Liver (tissue), 9 donors: ENCODE measurements around the gene KPNA6. TPM values are rescaled to one million over a fixed set of nuclear protein-coding genes. Genes with fewer than 3 reads are reported as not detected.

Experiments
- DNase-seq: peaks from one replicate; pipeline ENCODE4 v3.0.0-alpha.2; 2017; ENCODE audit warnings: low spot score
- H3K27ac ChIP-seq, 2 donors: one replicate each; pipeline ENCODE4 v1.7.0; 2013; ENCODE audit warnings: inconsistent platforms in 2 of 2, low read length in 2 of 2, control low read depth in 1 of 2, low read depth in 1 of 2, mild to moderate bottlenecking in 1 of 2
- H3K27me3 ChIP-seq, 4 donors: one replicate each; pipeline versions ENCODE4 v1.6.1 to v1.7.0; 2013; ENCODE audit warnings: low read length in 3 of 4, inconsistent platforms in 1 of 4, mild to moderate bottlenecking in 1 of 4, moderate library complexity in 1 of 4; ENCODE audit not compliant: control insufficient read depth in 4 of 4, insufficient read depth in 4 of 4
- H3K36me3 ChIP-seq, 4 donors: one replicate each; pipeline versions ENCODE4 v1.6.1 to v1.7.0; 2013; ENCODE audit warnings: low read length in 3 of 4, mild to moderate bottlenecking in 3 of 4, low read depth in 1 of 4, moderate library complexity in 1 of 4; ENCODE audit not compliant: control insufficient read depth in 4 of 4, insufficient read depth in 3 of 4
- H3K4me1 ChIP-seq, 4 donors: one replicate each; pipeline versions ENCODE4 v1.6.1 to v1.7.0; 2013; ENCODE audit warnings: low read length in 3 of 4, mild to moderate bottlenecking in 3 of 4, moderate library complexity in 1 of 4; ENCODE audit not compliant: control insufficient read depth in 4 of 4, insufficient read depth in 4 of 4
- H3K4me3 ChIP-seq, 3 donors: one replicate each; pipeline versions ENCODE4 v1.6.1 to v1.7.0; 2013; ENCODE audit warnings: low read length in 3 of 3, control low read depth in 1 of 3, low read depth in 1 of 3, mild to moderate bottlenecking in 1 of 3
- H3K9ac ChIP-seq, 2 donors: one replicate each; pipeline ENCODE4 v1.7.0; 2013; ENCODE audit warnings: low read length in 2 of 2, mild to moderate bottlenecking in 2 of 2, moderate library complexity in 2 of 2, control low read depth in 1 of 2, low read depth in 1 of 2
- H3K9me3 ChIP-seq, 4 donors: one replicate each; pipeline versions ENCODE4 v1.6.1 to v1.7.0; 2013; ENCODE audit warnings: low read length in 3 of 4; ENCODE audit not compliant: control insufficient read depth in 4 of 4
- ATF3 ChIP-seq: IDR thresholded peaks from 2 replicates; pipeline ENCODE4 v1.6.1; 2016; ENCODE audit warnings: antibody characterized with exemption
- CTCF ChIP-seq: fragments of 150-350 bp; IDR thresholded peaks from 2 replicates; pipeline ENCODE4 v1.5.1; 2017; ENCODE audit warnings: improper control_type of control experiment, low read depth, low read length; ENCODE audit not compliant: missing input control
- FOXA1 ChIP-seq: IDR thresholded peaks from 2 replicates; pipeline ENCODE4 v1.6.1; 2016; ENCODE audit warnings: antibody characterized with exemption
- FOXA2 ChIP-seq: IDR thresholded peaks from 2 replicates; pipeline ENCODE4 v1.6.1; 2016; ENCODE audit warnings: antibody characterized with exemption
- MAX ChIP-seq: IDR thresholded peaks from 2 replicates; pipeline ENCODE4 v1.6.1; 2016; ENCODE audit warnings: antibody characterized with exemption
- NR2F2 ChIP-seq: IDR thresholded peaks from 2 replicates; pipeline ENCODE4 v1.6.1; 2016; ENCODE audit warnings: antibody characterized with exemption
- RAD21 ChIP-seq, 2 donors: IDR thresholded peaks; 2 replicates each; pipeline ENCODE4 v1.6.1; 2016; ENCODE audit warnings: antibody characterized with exemption in 2 of 2, mild to moderate bottlenecking in 2 of 2
- RXRA ChIP-seq, 2 donors: IDR thresholded peaks; 2 replicates each; pipeline ENCODE4 v1.6.1; 2017 to 2018; ENCODE audit warnings: antibody characterized with exemption in 2 of 2, mild to moderate bottlenecking in 1 of 2
- WGBS: extraction: QIAGEN DNeasy Blood & Tissue Kit; methylation state at CpG from one replicate; pipeline ENCODE4 v1.1.7; 2013; 5-methylcytosine and 5-hydroxymethylcytosine counted together
- polyA plus RNA-seq, 2 donors: library from polyadenylated mRNA; stranded (reverse) in 1 of 2; unstranded in 1 of 2; fragments of 200-250 nt in 1 of 2; fragments of >200 nt in 1 of 2; fragmentation: Nextera tagmentation in 1 of 2; extraction: Ambion mirVana in 1 of 2; gene quantifications; one replicate each; pipeline versions ENCODE4 v1.2.1 to v1.2.3, GENCODE V29; 2013 to 2015
- total RNA-seq, 2 donors: library from RNA; depleted of rRNA; stranded (reverse); fragments of >200 nt; gene quantifications; one replicate each; pipeline ENCODE4 v1.2.3, GENCODE V29; 2014
- TF ChIP-seq, protein P1 (sequence below): IDR thresholded peaks from 2 replicates; pipeline ENCODE4 v1.6.1; 2016; ENCODE audit warnings: antibody characterized with exemption
- TF ChIP-seq, protein P2 (sequence below): IDR thresholded peaks from 2 replicates; pipeline ENCODE4 v1.6.1; 2016; ENCODE audit warnings: antibody characterized with exemption, mild to moderate bottlenecking
- donor health status: healthy.
- donor health status: healthy.
- donor health status: healthy.
- donor health status: healthy.
- donor health status: healthy.

Gene KPNA6
- total and polyA plus RNA-seq, 4 donors = 9.3 to 23.2 (median 16.7) TPM

- Histone ChIP-seq H3K9ac (no peak overlapping the region), H3K4me3 (no peak overlapping the region), H3K27ac (no peak overlapping the region), H3K4me1 (peaks cover 0 to 3% (median under 1%) of the 10 kb centered on the region in 4 donors), H3K36me3 (peaks cover 0 to 2% (median 0%) of the 10 kb centered on the region in 4 donors), H3K9me3 (no peaks in the 10 kb centered on the region), H3K27me3 (no peaks in the 10 kb centered on the region)
- DNase-seq = no peak
- no peak for TF ChIP-seq FOXA2
- TF ChIP-seq, protein P1, sequence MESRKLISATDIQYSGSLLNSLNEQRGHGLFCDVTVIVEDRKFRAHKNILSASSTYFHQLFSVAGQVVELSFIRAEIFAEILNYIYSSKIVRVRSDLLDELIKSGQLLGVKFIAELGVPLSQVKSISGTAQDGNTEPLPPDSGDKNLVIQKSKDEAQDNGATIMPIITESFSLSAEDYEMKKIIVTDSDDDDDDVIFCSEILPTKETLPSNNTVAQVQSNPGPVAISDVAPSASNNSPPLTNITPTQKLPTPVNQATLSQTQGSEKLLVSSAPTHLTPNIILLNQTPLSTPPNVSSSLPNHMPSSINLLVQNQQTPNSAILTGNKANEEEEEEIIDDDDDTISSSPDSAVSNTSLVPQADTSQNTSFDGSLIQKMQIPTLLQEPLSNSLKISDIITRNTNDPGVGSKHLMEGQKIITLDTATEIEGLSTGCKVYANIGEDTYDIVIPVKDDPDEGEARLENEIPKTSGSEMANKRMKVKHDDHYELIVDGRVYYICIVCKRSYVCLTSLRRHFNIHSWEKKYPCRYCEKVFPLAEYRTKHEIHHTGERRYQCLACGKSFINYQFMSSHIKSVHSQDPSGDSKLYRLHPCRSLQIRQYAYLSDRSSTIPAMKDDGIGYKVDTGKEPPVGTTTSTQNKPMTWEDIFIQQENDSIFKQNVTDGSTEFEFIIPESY = no peak
- 93% methylated on average over 8 of the region's 8 CpGs for WGBS
These were observed 17.5 kb downstream of the KPNA6 start for GRCh38 chr1:32125313-32125712.

DNA sequence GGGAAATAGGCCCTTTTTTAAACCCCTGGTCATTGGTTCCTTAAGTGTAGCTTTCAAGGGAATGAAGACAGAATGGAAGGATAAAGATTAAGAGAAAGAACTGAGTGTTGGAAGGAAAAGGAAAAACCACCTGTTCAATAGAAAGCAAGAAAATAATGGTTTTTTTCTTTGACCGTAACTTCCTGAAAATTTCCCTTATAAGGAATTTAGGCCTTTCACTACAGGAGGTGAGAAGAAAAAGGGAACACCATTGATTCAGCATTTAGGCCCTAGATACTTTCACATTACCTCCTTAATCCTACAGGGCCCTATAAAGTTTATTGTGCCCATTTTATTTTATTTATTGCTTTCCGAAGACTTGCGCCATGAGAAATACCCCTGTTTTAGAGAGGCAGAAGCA lies 18.9 kb downstream of the KPNA6 start:
- DNase-seq = no peak
- peaks cover 0 to 2% (median 0%) of the 10 kb centered on the region in 4 donors for H3K36me3 ChIP-seq
- 97% methylated on average over 3 of the region's 3 CpGs for WGBS
- no peaks in the 10 kb centered on the region for H3K9me3 ChIP-seq
- H3K4me1 ChIP-seq = peaks cover 0 to 3% (median under 1%) of the 10 kb centered on the region in 4 donors
- H3K4me3 ChIP-seq = no peak overlapping the region
- H3K9ac ChIP-seq = no peak overlapping the region
- H3K27ac ChIP-seq = no peak overlapping the region
- H3K27me3 ChIP-seq = no peaks in the 10 kb centered on the region
- TF ChIP-seq NR2F2 (no peak), RXRA (IDR thresholded peaks at IDR 0.05) (no peak), MAX (no peak), RAD21 (IDR thresholded peaks at IDR 0.05) (no peak), FOXA1 (no peak), ATF3 (no peak)
- TF ChIP-seq, protein P2, sequence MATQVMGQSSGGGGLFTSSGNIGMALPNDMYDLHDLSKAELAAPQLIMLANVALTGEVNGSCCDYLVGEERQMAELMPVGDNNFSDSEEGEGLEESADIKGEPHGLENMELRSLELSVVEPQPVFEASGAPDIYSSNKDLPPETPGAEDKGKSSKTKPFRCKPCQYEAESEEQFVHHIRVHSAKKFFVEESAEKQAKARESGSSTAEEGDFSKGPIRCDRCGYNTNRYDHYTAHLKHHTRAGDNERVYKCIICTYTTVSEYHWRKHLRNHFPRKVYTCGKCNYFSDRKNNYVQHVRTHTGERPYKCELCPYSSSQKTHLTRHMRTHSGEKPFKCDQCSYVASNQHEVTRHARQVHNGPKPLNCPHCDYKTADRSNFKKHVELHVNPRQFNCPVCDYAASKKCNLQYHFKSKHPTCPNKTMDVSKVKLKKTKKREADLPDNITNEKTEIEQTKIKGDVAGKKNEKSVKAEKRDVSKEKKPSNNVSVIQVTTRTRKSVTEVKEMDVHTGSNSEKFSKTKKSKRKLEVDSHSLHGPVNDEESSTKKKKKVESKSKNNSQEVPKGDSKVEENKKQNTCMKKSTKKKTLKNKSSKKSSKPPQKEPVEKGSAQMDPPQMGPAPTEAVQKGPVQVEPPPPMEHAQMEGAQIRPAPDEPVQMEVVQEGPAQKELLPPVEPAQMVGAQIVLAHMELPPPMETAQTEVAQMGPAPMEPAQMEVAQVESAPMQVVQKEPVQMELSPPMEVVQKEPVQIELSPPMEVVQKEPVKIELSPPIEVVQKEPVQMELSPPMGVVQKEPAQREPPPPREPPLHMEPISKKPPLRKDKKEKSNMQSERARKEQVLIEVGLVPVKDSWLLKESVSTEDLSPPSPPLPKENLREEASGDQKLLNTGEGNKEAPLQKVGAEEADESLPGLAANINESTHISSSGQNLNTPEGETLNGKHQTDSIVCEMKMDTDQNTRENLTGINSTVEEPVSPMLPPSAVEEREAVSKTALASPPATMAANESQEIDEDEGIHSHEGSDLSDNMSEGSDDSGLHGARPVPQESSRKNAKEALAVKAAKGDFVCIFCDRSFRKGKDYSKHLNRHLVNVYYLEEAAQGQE = no peak

- WGBS = 85% methylated on average over 4 of the region's 4 CpGs
- Histone ChIP-seq H3K27me3 (no peaks in the 10 kb centered on the region), H3K4me3 (no peak overlapping the region), H3K27ac (no peak overlapping the region), H3K9ac (no peak overlapping the region), H3K36me3 (peaks cover 0 to 3% (median 1%) of the 10 kb centered on the region in 4 donors), H3K9me3 (no peaks in the 10 kb centered on the region), H3K4me1 (peaks cover 0 to 3% (median under 1%) of the 10 kb centered on the region in 4 donors)
- no peak for DNase-seq
- TF ChIP-seq RAD21 (IDR thresholded peaks at IDR 0.05) (no peak), CTCF (peak; percentile 8)
These were observed 19.7 kb downstream of the KPNA6 start for GRCh38 chr1:32127409-32128198.
